Omental fat pad (tissue), 4 donors: ENCODE data around the gene ZNF814. TPM values are rescaled to one million over a fixed set of nuclear protein-coding genes. Genes with fewer than 3 reads are reported as not detected.
"Not testable (repeated sequence)": the region's sequence is repeated elsewhere in the genome, so short reads cannot be mapped to it uniquely, and the experiment has no call there.

Experiments used
- ATAC-seq: fragments of 150-250 bp; one replicate; pipeline ENCODE4 v1.9.1; 2016; ENCODE audit warnings: mild to moderate bottlenecking, moderate library complexity; ENCODE audit not compliant: low FRiP score
- DNase-seq: peaks from one replicate; pipeline ENCODE4 v3.0.0-alpha.2; 2019; ENCODE audit warnings: low spot score
- total RNA-seq, 4 donors: library from RNA; depleted of rRNA; stranded (reverse); fragments of >200 nt; gene quantifications; one replicate each; pipeline ENCODE4 v1.1.0, GENCODE V29; 2016
- TF ChIP-seq, protein P1 (sequence below), 3 donors: fragments of 450-650 bp; IDR thresholded peaks; one replicate each; pipeline ENCODE4 v1.5.1; 2016 to 2017; ENCODE audit warnings: antibody characterized with exemption in 3 of 3, mild to moderate bottlenecking in 3 of 3, moderate library complexity in 2 of 3

The ZNF814 gene
- total RNA-seq, 4 donors from 2014 or later: 13.3 to 25.9 (median 15.1) TPM

DNA sequence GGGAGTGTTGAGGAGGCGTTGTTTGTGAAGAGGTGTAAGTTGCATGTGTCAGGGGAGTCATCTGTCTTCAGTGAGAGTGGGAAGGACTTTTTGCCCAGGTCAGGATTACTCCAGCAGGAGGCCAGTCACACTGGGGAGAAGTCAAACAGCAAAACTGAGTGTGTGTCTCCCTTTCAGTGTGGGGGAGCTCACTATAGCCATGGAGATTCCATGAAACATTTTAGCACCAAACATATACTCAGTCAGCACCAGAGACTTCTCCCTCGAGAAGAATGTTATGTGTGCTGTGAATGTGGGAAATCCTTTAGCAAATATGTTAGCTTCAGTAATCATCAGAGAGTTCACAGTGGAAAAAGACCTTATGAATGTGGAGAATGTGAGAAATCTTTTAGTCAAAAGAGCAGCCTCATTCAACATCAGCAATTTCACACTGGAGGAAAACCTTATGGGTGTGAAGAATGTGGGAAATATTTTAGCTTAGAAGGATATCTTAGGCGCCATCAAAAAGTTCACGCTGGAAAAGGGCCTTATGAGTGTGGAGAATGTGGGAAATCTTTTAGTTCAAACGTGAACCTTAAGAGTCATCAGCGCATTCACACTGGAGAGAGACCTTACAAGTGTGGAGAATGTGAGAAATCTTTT is 47.6 kb downstream of the ZNF814 start:
- no peak for DNase-seq
- TF ChIP-seq, protein P1, sequence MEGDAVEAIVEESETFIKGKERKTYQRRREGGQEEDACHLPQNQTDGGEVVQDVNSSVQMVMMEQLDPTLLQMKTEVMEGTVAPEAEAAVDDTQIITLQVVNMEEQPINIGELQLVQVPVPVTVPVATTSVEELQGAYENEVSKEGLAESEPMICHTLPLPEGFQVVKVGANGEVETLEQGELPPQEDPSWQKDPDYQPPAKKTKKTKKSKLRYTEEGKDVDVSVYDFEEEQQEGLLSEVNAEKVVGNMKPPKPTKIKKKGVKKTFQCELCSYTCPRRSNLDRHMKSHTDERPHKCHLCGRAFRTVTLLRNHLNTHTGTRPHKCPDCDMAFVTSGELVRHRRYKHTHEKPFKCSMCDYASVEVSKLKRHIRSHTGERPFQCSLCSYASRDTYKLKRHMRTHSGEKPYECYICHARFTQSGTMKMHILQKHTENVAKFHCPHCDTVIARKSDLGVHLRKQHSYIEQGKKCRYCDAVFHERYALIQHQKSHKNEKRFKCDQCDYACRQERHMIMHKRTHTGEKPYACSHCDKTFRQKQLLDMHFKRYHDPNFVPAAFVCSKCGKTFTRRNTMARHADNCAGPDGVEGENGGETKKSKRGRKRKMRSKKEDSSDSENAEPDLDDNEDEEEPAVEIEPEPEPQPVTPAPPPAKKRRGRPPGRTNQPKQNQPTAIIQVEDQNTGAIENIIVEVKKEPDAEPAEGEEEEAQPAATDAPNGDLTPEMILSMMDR (IDR thresholded peaks at IDR 0.05): no peak
- ATAC-seq: no peak

DNA sequence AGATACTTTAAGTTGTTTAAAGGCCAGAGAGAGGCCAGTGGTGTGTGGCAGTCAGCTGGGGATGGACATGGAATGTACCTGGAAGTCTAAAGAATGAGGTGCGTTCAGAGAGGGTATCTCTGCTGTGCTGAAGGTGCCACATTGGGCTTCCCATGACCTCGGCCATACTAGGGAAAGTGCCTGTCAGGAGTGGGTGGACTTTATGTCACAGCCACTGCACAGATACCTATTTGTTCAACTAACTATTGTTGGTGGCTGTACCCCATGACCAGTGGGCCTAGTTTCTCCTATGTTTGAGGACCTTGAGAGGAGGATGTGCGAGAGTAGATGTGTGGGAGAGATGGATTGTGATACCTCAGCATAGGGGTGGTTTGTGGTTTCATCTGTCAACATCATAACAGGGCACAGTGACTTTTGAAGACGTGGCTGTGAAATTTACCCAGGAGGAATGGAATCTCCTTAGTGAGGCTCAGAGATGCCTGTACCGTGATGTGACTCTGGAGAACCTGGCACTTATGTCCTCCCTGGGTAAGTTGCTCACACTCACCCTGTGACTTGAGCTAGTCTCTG is 50.1 kb downstream of the ZNF814 start:
- not testable (repeated sequence) for DNase-seq, ATAC-seq

DNA sequence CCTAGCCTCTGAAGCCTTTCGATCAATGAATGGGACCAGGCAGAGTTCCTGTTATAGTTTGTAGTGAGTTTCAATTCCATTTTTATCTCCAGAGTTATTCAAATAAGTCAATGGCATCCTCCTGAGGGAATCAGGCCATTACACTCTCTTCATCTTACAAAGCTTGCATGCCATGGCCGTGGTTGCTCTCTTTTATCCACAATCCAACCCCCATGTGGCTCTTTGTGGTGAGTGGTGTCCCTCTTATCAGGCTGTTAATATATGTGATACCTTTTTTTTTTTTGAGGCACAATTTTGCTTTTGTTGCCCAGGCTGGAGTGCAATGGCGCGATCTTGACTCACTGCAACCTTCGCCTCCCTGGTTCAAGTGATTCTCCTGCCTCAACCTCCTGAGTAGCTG is 51.8 kb downstream of the ZNF814 start:
- not testable (repeated sequence) for DNase-seq, ATAC-seq

DNA sequence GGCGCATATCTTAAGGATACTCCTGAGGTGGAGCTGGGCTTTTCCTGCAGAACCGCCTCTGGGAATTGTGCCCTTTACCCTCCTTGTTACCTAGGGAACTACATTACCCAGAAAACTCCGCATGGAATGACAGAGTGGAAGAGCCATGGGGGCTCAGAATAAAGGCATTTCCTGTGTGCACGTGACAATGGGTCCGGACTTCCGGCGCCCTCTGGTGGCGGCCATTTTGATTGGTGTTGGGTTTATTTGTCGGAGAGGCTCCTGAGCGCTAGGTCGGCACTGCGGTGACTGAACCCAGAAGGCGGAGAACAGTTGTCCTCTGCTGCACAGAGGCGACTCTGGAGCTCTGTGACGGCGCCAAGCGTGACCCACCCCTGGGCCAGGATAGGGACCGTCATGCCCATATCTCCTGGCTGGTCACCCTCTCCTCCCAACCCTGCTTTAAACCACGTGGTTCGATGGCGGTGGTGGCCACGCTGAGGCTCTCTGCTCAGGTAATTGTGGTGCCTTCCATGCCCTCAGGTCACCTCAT is 58.7 kb downstream of the ZNF814 start, which contains the start of gene ZNF587B:
ZNF587B (plus strand) TSS at position 229 of the 532 bp plus-strand sequence; CDS start at position 459, 230 bp downstream.
- peak; percentile 93 for ATAC-seq
- TF ChIP-seq, protein P1 (IDR thresholded peaks at IDR 0.05): no peak
- peak; percentile 60 for DNase-seq

DNA sequence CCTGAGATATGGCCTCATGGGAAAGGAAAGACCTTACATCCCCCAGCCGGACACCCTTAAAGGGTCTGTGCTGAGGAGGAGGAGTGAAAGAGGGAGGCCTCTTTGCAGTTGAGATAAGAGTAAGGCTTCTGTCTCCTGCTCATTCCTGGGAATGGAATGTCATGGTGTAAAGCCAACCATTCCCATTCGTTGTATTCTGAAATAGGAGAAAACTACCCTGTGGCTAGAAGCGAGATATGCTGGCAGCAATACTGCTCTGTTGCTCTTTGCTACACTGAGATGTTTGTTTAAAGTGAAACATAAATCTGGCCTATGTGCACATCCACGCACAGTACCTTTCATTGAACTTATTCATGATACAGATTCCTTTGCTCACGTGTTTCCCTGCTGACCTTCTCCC is 59.5 kb downstream of the ZNF814 start:
- no peak for DNase-seq
- no peak for ATAC-seq
- TF ChIP-seq, protein P1 (IDR thresholded peaks at IDR 0.05): no peak

DNA sequence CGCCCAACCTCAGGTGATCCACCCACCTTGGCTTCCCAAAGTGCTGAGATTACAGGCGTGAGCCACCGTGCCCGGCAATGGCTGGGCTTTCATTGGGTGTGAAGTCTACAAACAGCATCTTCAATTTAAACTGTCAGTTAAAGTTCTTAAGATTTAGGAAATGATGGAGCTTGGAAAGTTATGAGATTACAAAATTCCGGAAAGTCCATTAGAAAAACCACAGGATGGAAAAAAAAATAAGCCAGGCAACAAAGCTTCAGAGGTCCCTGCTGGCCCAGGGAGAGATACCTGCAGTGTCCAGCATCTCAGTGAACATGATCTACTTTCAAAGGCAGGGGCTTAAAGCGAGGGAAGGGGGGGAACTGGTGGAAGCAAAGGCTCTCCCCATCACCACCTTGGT is 63.3 kb downstream of the ZNF814 start:
- no peak for ATAC-seq

DNA sequence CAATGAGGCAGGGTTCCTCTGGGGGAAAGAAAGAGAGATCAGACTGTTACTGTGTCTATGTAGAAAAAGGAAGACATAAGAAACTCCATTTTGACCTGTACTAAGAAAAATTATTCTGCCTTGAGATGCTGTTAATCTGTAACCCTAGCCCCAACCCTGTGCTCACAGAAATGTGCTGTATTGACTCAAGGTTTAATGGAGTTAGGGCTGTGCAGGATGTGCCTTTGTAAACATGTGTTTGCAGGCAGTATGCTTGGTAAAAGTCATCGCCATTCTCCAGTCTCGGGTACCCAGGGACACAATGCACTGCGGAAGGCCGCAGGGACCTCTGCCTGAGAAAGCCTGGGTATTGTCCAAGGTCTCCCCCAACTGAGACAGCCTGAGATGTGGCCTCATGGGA is 65.2 kb downstream of the ZNF814 start:
- ATAC-seq, DNase-seq: not testable (repeated sequence)

More for the DNA sequence above, 63.3 kb downstream of the ZNF814 start:
- TF ChIP-seq, protein P1 (IDR thresholded peaks at IDR 0.05): no peak
- no peak for DNase-seq

DNA sequence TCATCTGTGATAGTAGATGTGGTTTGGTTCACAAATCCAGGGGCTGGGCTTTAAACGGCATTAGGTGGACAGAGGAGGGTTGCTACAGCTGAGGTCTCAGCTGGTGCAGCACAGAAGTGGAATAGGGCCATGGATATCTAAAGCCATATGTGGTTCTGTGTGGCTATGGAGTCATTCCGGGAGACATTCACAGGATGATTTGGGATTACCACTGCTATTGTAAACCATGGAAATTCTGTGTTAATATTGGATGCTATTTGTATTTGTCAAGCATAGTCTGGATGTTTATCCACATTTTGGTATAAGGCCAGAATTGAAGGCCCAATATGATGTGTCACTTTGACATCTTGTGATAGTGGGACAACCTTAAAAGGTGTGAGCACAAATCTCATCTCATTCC is 65.7 kb downstream of the ZNF814 start:
- not testable (repeated sequence) for ATAC-seq, DNase-seq

DNA sequence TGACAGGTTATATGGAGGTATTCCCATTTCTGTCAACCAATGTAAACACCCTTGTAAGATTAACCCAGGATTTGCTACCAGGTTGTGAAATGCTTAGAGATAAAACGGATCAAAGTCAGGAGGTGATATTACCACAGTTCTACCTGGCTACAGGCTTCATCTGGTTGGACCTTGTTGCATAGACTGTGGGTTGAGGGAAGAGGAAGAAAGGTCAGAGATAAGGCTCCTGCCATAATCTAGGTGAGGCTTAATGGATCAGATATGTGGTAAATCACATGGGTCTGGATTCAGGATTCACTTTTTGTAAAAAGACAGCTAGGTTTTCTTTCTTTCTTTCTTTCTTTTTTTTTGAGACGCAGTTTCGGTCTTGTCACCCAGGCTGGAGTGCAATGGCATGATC is 67.3 kb downstream of the ZNF814 start:
- ATAC-seq, DNase-seq: not testable (repeated sequence)

DNA sequence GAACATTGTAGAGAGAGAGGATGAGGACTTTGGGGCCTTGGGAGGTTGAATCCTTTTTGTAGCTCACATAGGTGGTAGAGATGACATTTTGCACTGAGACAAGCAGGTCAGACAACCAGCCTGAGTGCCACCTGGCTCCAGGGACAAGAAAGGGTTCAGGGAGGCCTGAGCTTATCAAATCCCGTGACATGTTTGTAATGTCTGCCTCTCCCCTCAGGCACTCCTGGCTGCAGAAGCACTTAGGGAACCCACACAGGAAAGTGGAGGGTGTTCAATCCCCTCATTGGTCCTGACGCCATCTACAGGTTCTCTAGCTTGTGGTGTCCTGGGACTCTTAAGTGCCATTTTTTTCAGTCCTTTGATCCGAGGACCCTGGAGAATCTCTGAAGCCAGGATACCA is 67.7 kb downstream of the ZNF814 start:
- not testable (repeated sequence) for ATAC-seq, DNase-seq
